Measurements from ENCODE around the gene PXDN. TPM values are rescaled to one million over a fixed set of nuclear protein-coding genes. Genes with fewer than 3 reads are reported as not detected.
"Not testable (repeated sequence)": the region's sequence is repeated elsewhere in the genome, so short reads cannot be mapped to it uniquely, and the experiment has no call there.

The PXDN gene
- total and polyA plus RNA-seq, 10 of the 15 experiments (the other 5 are each of a cell fraction or from before 2014, with no cell fraction given) = 0.12 to 0.69 (median 0.23) TPM; not detected in 5

DNA sequence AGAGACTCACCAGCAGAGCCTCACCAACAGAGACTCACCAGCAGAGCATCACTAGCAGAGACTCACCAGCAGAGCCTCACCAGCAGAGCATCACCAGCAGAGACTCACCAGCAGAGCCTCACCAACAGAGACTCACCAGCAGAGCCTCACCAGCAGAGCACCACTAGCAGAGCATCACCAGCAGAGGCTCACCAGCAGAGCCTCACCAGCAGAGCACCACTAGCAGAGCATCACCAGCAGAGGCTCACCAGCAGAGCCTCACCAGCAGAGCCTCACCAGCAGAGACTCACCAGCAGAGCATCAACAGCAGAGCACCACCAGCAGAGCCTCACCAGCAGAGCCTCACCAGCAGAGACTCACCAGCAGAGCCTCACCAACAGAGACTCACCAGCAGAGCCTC lies 35.7 kb upstream of the PXDN start:
- CTCF ChIA-PET; RAD21 ChIA-PET (ENCODE audit: unreplicated experiment); H3K4me2 ChIP-seq (ENCODE audit: control insufficient read depth, insufficient read depth); H3K4me1 ChIP-seq (ENCODE audit: control insufficient read depth, insufficient read depth, low read length); H2AFZ ChIP-seq (ENCODE audit: control insufficient read depth, low read depth, low read length); H3K27ac ChIP-seq (ENCODE audit: control insufficient read depth, insufficient read depth); in situ Hi-C loops (cut with MboI); H3K4me3 ChIP-seq; H3K9ac ChIP-seq (ENCODE audit: control insufficient read depth, insufficient read depth, low read length); intact Hi-C loops (cut with micrococcal nuclease; ENCODE audit: unreplicated experiment); H3K27me3 ChIP-seq (replicated peaks in 1 of 2; ENCODE audit: control insufficient read depth in 2 of 2, insufficient read depth in 2 of 2, low read length in 1 of 2); ATAC-seq; H3K36me3 ChIP-seq (ENCODE audit: control insufficient read depth in 2 of 2, insufficient read depth in 2 of 2, low read length in 1 of 2); SMC1A ChIA-PET (ENCODE audit: uncharacterized antibody, unreplicated experiment); FAIRE-seq; H3K9me3 ChIP-seq (replicated peaks; ENCODE audit: control insufficient read depth, insufficient read depth, low read length); DNase-seq (ENCODE audit: low read depth, low spot score); H3K79me2 ChIP-seq (ENCODE audit: control insufficient read depth, insufficient read depth, low read length); H4K20me1 ChIP-seq (ENCODE audit: control insufficient read depth, insufficient read depth); BruUV-seq (replicated peaks); POLR2A ChIA-PET: not testable (repeated sequence)

DNA sequence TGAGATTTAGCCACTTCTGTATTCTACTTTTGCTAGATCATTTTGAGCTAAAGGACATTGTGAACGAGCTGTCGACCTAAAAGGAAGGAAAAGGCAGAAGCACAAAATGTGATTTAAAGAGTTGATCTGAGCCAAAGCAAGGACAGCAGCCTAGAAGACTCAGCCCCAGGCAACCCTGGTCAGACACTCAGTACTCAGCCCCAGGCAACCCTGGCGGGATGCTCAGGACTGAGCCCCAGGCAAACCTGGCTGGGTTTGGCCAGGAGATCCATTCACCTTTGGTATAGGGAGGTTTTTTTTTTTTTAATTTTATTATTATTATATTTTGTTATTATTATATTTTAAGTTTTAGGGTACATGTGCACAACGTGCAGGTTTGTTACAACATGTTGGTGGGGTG lies 34.3 kb upstream of the PXDN start:
- 0% methylated on average over 4 of the region's 4 CpGs for WGBS (ENCODE audit: insufficient coverage, insufficient replicate concordance, low lambda C conversion rate, missing lambda C conversion rate)
- TF ChIP-seq POLR2A (IDR thresholded peaks at IDR 0.05; ENCODE audit: low read depth, low read length) = no peak
- no peak for TF ChIP-seq SP1 (IDR thresholded peaks at IDR 0.05; ENCODE audit: low read depth, low read length)
- TF ChIP-seq WRNIP1 (IDR thresholded peaks at IDR 0.05; ENCODE audit: borderline replicate concordance, low read depth, low read length) = no peak
- no peak for TF ChIP-seq RAD21 (IDR thresholded peaks at IDR 0.05; ENCODE audit: insufficient read depth, low read depth, low read length)
- TF ChIP-seq, protein P1, sequence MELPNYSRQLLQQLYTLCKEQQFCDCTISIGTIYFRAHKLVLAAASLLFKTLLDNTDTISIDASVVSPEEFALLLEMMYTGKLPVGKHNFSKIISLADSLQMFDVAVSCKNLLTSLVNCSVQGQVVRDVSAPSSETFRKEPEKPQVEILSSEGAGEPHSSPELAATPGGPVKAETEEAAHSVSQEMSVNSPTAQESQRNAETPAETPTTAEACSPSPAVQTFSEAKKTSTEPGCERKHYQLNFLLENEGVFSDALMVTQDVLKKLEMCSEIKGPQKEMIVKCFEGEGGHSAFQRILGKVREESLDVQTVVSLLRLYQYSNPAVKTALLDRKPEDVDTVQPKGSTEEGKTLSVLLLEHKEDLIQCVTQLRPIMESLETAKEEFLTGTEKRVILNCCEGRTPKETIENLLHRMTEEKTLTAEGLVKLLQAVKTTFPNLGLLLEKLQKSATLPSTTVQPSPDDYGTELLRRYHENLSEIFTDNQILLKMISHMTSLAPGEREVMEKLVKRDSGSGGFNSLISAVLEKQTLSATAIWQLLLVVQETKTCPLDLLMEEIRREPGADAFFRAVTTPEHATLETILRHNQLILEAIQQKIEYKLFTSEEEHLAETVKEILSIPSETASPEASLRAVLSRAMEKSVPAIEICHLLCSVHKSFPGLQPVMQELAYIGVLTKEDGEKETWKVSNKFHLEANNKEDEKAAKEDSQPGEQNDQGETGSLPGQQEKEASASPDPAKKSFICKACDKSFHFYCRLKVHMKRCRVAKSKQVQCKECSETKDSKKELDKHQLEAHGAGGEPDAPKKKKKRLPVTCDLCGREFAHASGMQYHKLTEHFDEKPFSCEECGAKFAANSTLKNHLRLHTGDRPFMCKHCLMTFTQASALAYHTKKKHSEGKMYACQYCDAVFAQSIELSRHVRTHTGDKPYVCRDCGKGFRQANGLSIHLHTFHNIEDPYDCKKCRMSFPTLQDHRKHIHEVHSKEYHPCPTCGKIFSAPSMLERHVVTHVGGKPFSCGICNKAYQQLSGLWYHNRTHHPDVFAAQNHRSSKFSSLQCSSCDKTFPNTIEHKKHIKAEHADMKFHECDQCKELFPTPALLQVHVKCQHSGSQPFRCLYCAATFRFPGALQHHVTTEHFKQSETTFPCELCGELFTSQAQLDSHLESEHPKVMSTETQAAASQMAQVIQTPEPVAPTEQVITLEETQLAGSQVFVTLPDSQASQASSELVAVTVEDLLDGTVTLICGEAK (IDR thresholded peaks at IDR 0.05; ENCODE audit: borderline replicate concordance) = no peak
- TF ChIP-seq MEF2A (IDR thresholded peaks at IDR 0.05; ENCODE audit: insufficient read depth, low read depth, low read length) = no peak
- no peak for TF ChIP-seq ASH2L (IDR thresholded peaks at IDR 0.05; ENCODE audit: borderline replicate concordance, low read depth)
- TF ChIP-seq EED (IDR thresholded peaks at IDR 0.05; ENCODE audit: low read depth) = no peak
- no peak for TF ChIP-seq ZNF622 (IDR thresholded peaks at IDR 0.05)
- TF ChIP-seq SREBF1 (IDR thresholded peaks at IDR 0.05; ENCODE audit: low read length) = no peak
- TF ChIP-seq, protein P2, sequence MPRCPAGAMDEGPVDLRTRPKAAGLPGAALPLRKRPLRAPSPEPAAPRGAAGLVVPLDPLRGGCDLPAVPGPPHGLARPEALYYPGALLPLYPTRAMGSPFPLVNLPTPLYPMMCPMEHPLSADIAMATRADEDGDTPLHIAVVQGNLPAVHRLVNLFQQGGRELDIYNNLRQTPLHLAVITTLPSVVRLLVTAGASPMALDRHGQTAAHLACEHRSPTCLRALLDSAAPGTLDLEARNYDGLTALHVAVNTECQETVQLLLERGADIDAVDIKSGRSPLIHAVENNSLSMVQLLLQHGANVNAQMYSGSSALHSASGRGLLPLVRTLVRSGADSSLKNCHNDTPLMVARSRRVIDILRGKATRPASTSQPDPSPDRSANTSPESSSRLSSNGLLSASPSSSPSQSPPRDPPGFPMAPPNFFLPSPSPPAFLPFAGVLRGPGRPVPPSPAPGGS (IDR thresholded peaks at IDR 0.05; ENCODE audit: borderline replicate concordance, insufficient read depth, low read depth, low read length, poor library complexity, severe bottlenecking) = no peak
- TF ChIP-seq EGR1 (IDR thresholded peaks at IDR 0.05; ENCODE audit: borderline replicate concordance in 1 of 2, low read depth in 2 of 2, low read length in 2 of 2) = no peak
- TF ChIP-seq, protein P3, sequence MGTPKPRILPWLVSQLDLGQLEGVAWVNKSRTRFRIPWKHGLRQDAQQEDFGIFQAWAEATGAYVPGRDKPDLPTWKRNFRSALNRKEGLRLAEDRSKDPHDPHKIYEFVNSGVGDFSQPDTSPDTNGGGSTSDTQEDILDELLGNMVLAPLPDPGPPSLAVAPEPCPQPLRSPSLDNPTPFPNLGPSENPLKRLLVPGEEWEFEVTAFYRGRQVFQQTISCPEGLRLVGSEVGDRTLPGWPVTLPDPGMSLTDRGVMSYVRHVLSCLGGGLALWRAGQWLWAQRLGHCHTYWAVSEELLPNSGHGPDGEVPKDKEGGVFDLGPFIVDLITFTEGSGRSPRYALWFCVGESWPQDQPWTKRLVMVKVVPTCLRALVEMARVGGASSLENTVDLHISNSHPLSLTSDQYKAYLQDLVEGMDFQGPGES (IDR thresholded peaks at IDR 0.05) = no peak
- no peaks in the 10 kb centered on the region for H3K36me3 ChIP-seq (ENCODE audit: control insufficient read depth in 2 of 2, insufficient read depth in 2 of 2, low read length in 1 of 2)
- H4K20me1 ChIP-seq (ENCODE audit: control insufficient read depth, insufficient read depth) = no peaks in the 10 kb centered on the region
- ChIA-PET CTCF (interaction anchor here (0.8 to 2.4 kb wide), 2 partner anchors 9 to 10 kb away, joined by 3 to 7 read pairs; no protein-coding TSS in a partner anchor), RAD21 (ENCODE audit: unreplicated experiment) (no interaction called here), SMC1A (ENCODE audit: uncharacterized antibody, unreplicated experiment) (no interaction called here), POLR2A (no interaction called here)
- DNase-seq (ENCODE audit: low read depth, low spot score) (no peak), ATAC-seq (no peak), FAIRE-seq (no peak)
- H3K4me3 ChIP-seq = no peak overlapping the region
- no peak overlapping the region for H3K4me2 ChIP-seq (ENCODE audit: control insufficient read depth, insufficient read depth)
- intact Hi-C loops (cut with micrococcal nuclease; ENCODE audit: unreplicated experiment) (no loop called here), in situ Hi-C loops (cut with MboI) (no loop called here)
- H3K9ac ChIP-seq (ENCODE audit: control insufficient read depth, insufficient read depth, low read length) = no peak overlapping the region
- H3K27ac ChIP-seq (ENCODE audit: control insufficient read depth, insufficient read depth) = no peak overlapping the region
- H3K27me3 ChIP-seq (replicated peaks in 1 of 2; ENCODE audit: control insufficient read depth in 2 of 2, insufficient read depth in 2 of 2, low read length in 1 of 2) = no peaks in the 10 kb centered on the region
- BruUV-seq (replicated peaks) = no TSS peak
- H3K9me3 ChIP-seq (replicated peaks; ENCODE audit: control insufficient read depth, insufficient read depth, low read length) = no peaks in the 10 kb centered on the region
- H3K79me2 ChIP-seq (ENCODE audit: control insufficient read depth, insufficient read depth, low read length) = no peaks in the 10 kb centered on the region
- H3K4me1 ChIP-seq (ENCODE audit: control insufficient read depth, insufficient read depth, low read length) = no peaks in the 10 kb centered on the region
- H2AFZ ChIP-seq (ENCODE audit: control insufficient read depth, low read depth, low read length) = no peak overlapping the region

All from GM12878 (cell line).